Measurements from ENCODE around the gene SLC29A2.

The SLC29A2 gene

DNA sequence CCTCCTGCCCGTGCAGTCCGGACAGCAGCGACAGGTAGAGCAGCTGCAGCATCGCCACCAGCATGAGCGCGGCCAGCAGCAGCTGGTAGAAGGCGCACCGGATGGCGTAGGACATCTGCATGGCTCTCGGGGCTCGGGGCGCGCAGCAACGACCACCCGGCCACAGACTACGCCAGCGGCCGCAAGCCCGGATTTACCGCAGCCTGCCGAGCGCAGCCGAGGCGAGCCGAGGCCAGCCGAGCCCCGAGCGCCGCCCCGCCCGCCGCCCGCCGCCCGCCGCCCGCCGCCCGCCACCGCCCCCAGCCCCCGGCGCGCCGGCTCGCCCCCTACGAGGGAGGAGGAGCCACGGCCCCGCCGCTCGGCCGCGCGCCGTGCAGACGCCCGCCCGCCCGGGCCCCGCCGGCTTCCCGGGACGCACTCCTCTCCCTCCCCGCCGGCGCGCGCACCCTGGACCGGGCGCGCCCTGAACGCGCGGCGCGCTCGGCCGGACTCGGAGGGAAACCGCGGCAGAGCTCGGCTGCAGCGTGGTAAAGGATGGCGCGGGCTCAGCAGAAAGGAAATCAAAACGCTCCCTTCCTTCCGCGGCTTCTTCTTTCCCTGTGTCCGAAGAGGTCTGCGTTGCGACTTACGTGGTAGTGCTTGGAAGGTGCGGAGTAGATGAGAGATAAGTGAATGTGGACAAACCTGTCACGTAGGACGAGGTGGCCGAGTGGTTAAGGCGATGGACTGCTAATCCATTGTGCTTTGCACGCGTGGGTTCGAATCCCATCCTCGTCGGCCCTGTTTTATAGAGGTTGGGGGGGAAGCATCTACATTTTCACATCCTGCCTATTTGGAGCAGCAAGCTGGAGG is 23.9 kb downstream of the SLC29A2 start, which contains the start of gene B4GAT1:
B4GAT1 (minus strand) TSS at position 205 of the 852 bp plus-strand sequence; CDS start at position 121, 84 bp downstream.
- H3K9me3 ChIP-seq = no peaks in the 10 kb centered on the region
- H3K27me3 ChIP-seq (ENCODE audit: low read depth) = no peaks in the 10 kb centered on the region
- peak; percentile 68 to 90 for DNase-seq (ENCODE audit: low spot score in 2 of 2)
- H3K4me3 ChIP-seq = peak within 1 kb of the TSS; percentile 68
- in situ Hi-C loops (cut with MboI; ENCODE audit: low sequenced_read_pairs) = no loop called here
- peaks cover 10% of the 10 kb centered on the region for H3K36me3 ChIP-seq (replicated peaks)
- H3K4me1 ChIP-seq = peaks cover 19% of the 10 kb centered on the region

DNA sequence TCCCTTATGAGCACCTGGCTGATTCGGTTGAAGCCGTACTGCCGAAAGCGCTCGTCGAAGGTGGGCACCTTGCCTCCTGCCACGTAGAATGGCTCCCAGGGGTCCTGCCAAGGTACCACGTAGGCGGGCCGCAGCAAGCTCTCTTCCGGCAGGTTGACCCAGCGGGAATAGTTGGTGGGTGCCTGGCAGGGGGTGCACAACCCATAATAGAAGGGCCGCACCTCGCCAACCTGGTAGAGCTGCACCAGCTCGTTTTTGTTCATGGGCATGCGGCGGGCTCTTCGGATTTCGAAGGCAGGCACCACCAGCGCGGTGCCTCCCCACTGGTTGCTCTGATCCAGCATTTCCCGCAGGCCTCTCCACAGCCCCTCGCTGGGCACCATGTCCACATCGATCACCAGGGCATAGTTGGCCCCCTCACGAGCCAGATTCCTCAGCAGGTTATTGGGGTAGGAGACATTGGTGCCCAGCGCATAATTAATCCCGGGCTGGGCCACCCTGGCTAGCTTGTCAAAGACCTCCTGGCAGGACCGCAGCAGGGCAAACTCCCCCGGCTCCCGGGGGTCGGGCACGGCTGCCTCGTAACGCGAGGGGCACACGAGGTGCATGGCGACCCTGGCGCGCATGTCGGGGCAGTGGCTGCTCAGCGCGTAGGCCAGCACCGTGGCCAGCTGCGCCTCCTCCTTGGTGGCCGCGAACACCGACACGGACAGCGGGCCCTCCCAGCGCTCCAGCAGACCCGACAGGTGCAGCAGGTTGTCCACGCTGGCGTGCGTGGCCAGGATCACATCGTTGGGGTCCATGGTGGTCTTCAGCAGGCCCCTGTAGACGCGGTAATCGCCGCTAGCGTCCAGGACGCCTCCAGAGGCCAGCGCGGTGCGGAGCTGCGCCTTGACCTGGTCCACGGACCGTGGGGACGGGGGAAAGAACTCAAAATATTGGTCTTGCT is 24.8 kb downstream of the SLC29A2 start:
- H3K27me3 ChIP-seq (ENCODE audit: low read depth) = no peaks in the 10 kb centered on the region
- in situ Hi-C loops (cut with MboI; ENCODE audit: low sequenced_read_pairs) = no loop called here
- peak overlapping the region; percentile 68 for H3K4me3 ChIP-seq
- H3K9me3 ChIP-seq = no peaks in the 10 kb centered on the region
- DNase-seq (ENCODE audit: low spot score in 2 of 2) = no peak
- peaks cover 11% of the 10 kb centered on the region for H3K36me3 ChIP-seq (replicated peaks)
- peaks cover 19% of the 10 kb centered on the region for H3K4me1 ChIP-seq

DNA sequence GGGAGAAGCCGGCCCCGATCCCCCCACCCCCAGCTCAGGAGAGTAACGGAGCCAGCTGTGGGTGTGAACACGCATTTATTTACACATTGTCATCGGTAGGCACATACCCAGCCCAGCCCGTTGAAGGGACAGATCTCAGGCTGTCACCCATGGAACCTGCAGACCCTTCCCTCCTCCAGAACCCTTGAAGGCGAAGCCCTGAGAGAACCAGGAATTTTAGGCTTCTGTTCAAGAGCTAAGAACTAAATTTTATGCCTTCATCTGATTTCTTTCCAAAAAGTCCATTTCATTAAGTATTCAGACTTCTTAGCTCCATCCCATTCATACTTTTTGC is 26.3 kb downstream of the SLC29A2 start:
- H3K27me3 ChIP-seq (ENCODE audit: low read depth) = no peaks in the 10 kb centered on the region
- H3K4me3 ChIP-seq = peak overlapping the region; percentile 97
- no peak for DNase-seq (ENCODE audit: low spot score in 2 of 2)
- no peaks in the 10 kb centered on the region for H3K9me3 ChIP-seq
- peaks cover 23% of the 10 kb centered on the region for H3K36me3 ChIP-seq (replicated peaks)
- in situ Hi-C loops (cut with MboI; ENCODE audit: low sequenced_read_pairs) = no loop called here
- peaks cover 19% of the 10 kb centered on the region for H3K4me1 ChIP-seq

DNA sequence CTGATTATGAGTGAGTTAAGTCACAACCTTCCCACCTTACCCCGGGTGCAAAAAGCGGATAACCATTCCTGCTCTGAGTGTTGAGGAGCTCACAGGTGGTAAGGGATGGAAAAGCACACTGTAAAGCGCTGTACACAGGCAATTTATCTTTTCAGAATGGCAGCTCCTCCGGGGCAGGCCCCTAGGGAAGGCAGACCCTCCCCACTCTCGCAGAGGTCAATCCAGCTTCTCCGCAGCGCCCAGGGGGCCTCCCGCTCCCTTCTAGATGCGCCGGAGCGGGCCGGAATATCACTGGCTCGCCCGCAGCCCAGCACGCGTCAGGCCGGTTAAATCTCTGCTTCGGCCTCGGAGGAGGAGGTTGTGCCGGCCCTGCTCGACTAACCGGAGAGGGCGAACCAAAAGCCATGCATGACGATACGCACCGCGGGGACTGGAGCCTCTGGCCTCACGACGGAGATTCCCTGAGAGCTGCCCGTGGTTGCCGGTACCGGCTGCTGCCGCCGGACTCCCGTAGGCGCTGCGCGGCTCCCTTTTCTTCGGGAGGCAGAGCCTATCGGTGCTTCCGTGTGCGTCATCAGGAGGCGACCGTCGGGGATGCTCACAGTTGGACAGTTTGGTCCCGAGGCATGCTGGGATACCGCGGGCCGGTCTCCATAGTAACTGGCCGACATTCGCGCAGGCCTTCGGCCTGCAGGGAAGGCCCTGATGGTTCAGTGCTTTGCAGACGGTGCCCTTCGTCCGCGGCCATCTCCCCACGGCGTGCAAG is 26.8 kb downstream of the SLC29A2 start, which contains the start of gene BRMS1:
BRMS1 (minus strand) TSS at position 555 of the 766 bp plus-strand sequence. CDS start 2,870 bp downstream, outside the sequence.
- H3K9me3 ChIP-seq = no peaks in the 10 kb centered on the region
- peaks cover 19% of the 10 kb centered on the region for H3K4me1 ChIP-seq
- peak; percentile 96 to 98 for DNase-seq (ENCODE audit: low spot score in 2 of 2)
- peak within 1 kb of the TSS; percentile 97 for H3K4me3 ChIP-seq
- no peaks in the 10 kb centered on the region for H3K27me3 ChIP-seq (ENCODE audit: low read depth)
- in situ Hi-C loops (cut with MboI; ENCODE audit: low sequenced_read_pairs) = no loop called here
- peaks cover 24% of the 10 kb centered on the region for H3K36me3 ChIP-seq (replicated peaks)

DNA sequence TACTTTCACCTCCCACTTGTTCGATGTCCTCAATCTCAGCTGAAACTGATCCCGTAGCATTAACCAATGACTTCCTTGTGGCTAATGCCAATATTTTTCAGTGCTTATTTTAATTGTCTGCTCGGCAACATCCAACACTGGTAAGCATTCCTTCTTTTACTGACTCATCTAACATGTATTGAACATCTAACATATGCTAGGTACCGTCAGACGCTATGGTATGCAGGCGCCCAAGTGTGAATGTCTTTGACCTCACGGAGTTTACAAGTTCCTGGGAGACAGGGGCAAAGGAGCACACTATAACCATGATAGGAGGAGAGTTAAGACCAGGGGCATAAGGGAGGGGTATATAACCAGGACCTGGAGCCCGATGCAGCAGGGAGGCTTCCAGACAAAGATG is 28.4 kb downstream of the SLC29A2 start:
- DNase-seq (ENCODE audit: low spot score in 2 of 2) = no peak
- H3K9me3 ChIP-seq = no peaks in the 10 kb centered on the region
- H3K4me1 ChIP-seq = peaks cover 17% of the 10 kb centered on the region
- peaks cover 24% of the 10 kb centered on the region for H3K36me3 ChIP-seq (replicated peaks)
- in situ Hi-C loops (cut with MboI; ENCODE audit: low sequenced_read_pairs) = no loop called here
- H3K27me3 ChIP-seq (ENCODE audit: low read depth) = no peaks in the 10 kb centered on the region
- H3K4me3 ChIP-seq = no peak overlapping the region

DNA sequence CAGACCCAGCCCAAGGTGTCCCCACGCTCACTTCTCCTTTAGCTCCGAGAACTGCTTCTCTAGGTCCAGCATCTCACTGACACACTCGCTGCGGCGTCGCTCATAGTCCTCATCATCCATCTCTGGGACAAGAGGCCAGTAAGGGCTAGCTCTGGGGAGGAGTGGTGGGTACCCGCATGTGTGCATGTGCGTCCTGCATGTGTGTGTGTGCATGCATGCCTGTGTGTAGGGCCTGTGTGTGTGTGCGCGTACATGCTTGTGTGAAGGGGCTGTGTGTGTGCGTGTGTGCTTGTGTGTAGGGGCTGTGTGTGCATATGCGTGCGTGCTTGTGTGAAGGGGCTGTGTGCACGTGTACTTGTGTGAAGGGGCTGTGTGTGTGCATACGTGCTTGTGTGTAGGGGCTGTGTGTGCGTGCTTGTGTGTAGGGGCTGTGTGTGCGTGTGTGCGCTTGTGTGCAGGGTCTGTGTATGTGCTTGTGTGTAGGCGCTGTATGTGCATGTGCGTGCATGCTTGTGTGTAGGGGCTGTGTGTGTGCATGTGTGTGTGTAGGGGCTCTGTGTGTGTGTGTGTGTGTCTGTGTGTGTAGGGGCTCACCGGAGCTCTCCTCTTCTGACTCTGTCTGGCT is 29.9 kb downstream of the SLC29A2 start:
- no peak overlapping the region for H3K4me3 ChIP-seq
- H3K27me3 ChIP-seq (ENCODE audit: low read depth) = no peaks in the 10 kb centered on the region
- H3K36me3 ChIP-seq (replicated peaks) = peaks cover 24% of the 10 kb centered on the region
- DNase-seq (ENCODE audit: low spot score in 2 of 2) = no peak
- in situ Hi-C loops (cut with MboI; ENCODE audit: low sequenced_read_pairs) = no loop called here
- H3K4me1 ChIP-seq = peaks cover 16% of the 10 kb centered on the region
- no peaks in the 10 kb centered on the region for H3K9me3 ChIP-seq

DNA sequence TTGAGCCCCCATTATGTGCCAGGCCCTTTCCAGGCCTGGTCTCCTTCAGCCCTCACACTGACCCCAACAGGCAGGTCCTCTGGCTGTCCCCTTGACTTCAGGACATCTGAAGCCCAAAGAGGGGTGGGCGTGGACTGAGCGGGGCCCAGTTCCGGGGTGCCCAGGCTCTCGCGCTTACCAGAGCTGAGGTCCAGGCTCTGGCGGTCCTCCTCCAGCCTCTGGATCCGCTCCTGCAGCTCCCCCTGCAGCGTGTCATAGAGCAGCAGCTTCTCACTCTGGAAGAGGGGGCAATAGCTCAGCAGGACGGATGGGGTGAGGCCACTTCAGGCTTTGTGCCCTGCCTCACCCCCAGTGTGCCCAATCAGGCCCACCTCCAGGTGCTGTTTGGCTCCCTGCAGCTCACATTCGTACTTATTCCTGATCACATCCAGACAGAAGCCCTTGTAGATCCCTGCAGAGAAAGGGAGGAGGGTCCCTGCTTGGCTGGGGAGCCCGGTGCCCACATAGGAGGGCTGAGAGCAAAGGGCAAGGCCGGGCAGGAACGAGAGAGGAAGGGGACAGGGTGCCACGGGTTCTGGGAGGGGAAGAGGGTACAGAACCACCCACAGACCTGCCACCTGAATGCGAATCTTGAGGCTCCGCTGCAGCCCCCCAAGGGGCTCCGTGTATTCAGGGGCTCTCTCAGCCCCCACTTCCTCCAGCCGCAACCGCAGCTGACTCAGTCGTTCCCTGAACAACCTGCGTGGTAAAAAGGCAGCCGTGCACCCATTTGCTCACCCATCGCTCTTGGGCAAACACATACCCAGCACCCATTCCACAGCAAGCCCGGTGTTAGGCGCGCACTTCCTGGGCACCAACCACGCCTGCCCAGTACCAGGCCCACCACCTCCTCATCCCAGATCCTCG is 30.7 kb downstream of the SLC29A2 start:
- Histone ChIP-seq H3K4me3 (no peak overlapping the region), H3K36me3 (replicated peaks) (peaks cover 24% of the 10 kb centered on the region), H3K9me3 (no peaks in the 10 kb centered on the region), H3K4me1 (peaks cover 10% of the 10 kb centered on the region), H3K27me3 (ENCODE audit: low read depth) (no peaks in the 10 kb centered on the region)
- no peak for DNase-seq (ENCODE audit: low spot score in 2 of 2)
- in situ Hi-C loops (cut with MboI; ENCODE audit: low sequenced_read_pairs) = no loop called here

DNA sequence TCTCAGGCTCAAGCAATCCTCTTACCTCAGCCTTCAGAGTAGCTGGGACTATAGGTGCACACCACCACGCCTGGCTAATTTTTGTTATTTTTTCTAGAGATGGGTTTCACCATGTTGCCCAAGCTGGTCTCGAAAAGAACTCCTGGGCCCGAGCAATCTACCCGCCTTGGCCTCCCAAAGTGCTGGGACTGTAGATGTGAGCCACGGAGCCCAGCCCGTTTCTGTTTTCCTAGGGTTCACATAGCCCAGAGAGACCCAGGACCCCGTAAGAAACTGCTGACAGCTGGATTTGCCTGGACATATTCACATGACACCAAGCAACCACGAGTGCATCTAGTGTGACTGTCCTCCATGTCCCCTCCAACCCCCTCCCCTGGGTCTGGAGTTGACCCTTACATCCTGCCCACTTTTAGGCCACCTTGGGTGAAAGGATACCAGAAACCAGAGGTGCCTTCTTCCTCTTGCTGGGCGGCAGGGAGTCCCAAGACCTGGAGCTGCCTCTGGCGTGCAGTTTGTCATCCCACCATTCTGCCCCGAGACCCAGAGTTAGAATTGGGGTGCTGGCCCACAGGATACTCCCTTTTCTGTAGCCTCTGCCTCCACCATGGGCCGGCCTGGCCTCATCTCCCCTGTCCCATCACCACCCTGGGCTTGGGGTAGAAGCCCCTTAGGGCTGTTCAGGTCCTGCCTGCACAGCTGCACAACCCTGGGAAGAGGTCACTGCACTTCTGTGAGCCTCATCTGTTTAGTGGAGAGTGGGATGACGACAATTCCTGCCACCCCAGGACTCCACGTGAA is 31.7 kb downstream of the SLC29A2 start:
- in situ Hi-C loops (cut with MboI; ENCODE audit: low sequenced_read_pairs) = no loop called here
- H3K36me3 ChIP-seq (replicated peaks) = peaks cover 18% of the 10 kb centered on the region
- no peak overlapping the region for H3K4me3 ChIP-seq
- H3K27me3 ChIP-seq (ENCODE audit: low read depth) = no peaks in the 10 kb centered on the region
- peaks cover 3% of the 10 kb centered on the region; the same call in 1 of the 2 replicates for H3K4me1 ChIP-seq
- H3K9me3 ChIP-seq = no peaks in the 10 kb centered on the region
- no peak for DNase-seq (ENCODE audit: low spot score in 2 of 2)

DNA sequence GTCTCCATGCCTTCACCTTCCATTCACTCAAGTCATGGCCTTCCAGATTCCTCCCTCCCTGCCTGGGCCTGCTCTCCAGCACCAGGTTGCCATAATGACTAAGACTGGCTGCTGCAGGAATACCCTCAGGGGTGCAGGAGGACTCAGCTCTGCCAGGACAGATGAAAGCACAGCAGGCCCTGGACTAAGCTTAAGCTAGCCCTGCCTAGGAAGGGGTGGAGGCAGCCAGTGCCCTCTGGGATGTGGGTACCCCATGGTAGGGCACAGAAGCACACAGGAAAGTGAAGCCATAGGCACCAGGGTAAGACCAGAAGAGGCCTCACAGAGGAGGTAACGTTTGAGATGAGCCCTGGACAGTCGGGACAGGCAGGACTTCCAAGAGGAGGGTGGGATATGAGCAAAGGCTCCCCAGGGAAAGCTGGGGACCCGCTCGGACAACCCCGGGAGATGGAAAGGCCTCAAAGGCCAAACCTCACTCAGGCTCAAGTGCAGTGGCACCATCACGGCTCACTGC is 32.3 kb downstream of the SLC29A2 start:
- no peak overlapping the region for H3K4me3 ChIP-seq
- no peaks in the 10 kb centered on the region for H3K9me3 ChIP-seq
- no peak for DNase-seq (ENCODE audit: low spot score in 2 of 2)
- H3K4me1 ChIP-seq = peaks cover 2% of the 10 kb centered on the region; the same call in 1 of the 2 replicates
- H3K27me3 ChIP-seq (ENCODE audit: low read depth) = no peaks in the 10 kb centered on the region
- in situ Hi-C loops (cut with MboI; ENCODE audit: low sequenced_read_pairs) = no loop called here
- peaks cover 18% of the 10 kb centered on the region for H3K36me3 ChIP-seq (replicated peaks)

DNA sequence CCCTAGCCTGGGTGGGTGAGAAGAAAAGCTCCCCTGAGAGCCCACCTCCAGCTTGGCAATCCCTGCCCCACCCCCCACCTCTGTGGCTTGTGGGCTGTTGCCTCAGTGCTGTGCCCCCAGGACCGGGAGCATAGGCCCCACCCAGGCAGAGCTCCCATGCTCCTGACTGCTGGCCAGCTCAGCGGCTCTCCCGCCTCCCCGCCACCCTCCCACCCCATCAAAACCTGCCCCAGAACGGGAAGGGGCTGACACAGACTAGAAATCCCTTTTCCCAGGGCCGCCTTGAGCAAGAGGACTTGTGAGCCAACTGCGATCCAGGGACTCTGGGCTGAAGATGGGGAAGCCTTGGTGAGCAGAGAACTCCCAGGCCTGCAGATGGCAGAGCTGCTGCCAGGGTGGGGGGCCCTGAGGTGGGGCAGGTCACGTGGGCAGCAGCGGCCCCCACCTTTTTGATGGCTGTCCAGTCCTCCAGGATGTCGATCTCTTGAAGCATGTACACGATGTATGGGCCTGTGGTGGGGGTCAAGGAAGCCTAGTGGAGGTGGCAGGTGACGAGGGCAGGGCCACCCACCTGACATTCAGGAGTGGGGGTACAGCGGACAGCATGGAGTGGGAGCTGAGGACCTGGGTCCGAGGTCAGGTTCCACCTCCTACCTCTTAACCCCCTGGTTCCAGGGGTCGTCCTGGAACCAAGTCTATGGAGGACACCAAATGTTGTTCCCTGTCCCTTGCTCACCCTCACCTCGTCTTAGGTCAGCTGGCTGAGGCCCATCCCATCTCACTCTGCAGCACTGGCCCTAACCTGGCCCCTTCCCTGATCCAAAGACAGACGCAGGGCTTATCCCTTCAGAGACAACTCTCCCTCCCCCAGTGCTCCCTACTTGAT is 33.0 kb downstream of the SLC29A2 start:
- DNase-seq (ENCODE audit: low spot score in 2 of 2) = no peak
- Histone ChIP-seq H3K4me3 (no peak overlapping the region), H3K4me1 (no peaks in the 10 kb centered on the region), H3K27me3 (ENCODE audit: low read depth) (no peaks in the 10 kb centered on the region), H3K36me3 (replicated peaks) (peaks cover 18% of the 10 kb centered on the region), H3K9me3 (no peaks in the 10 kb centered on the region)
- in situ Hi-C loops (cut with MboI; ENCODE audit: low sequenced_read_pairs) = no loop called here

All from HAP-1 (cell line).